HG03103 (cell line): ENCODE data around the gene ZNF837.

Experiments used
- ATAC-seq: cut with Tn5 transposase; IDR thresholded peaks from one replicate; pipeline ENCODE4 v1.9.1; 2021; ENCODE audit warnings: low read depth; ENCODE audit not compliant: unreplicated experiment

ZNF837 gene

GRCh38 chr19:58326501-58326913 is 54.3 kb downstream of the ZNF837 start:
- no peak for ATAC-seq

- no peak for ATAC-seq
Measured at GRCh38 chr19:58325311-58326022, 55.4 kb downstream of the ZNF837 start.

DNA sequence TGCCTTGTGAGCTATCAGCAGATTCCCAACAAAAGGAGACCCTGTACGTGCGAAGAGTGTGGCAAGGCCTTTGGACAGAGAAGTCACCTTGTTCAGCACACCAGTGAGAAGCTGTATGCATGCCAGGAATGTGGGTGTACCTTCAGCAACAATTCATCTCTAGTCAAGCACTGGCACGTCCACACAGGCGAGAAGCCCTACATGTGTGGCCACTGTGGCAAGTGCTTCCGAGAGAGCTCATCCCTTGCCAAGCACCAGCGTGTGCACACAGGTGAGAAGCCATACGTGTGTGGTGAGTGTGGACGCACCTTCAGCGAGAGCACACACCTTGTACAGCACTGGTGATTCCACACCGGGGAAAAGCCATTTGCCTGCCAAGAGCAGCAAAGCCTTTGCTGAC is 61.6 kb downstream of the ZNF837 start:
- ATAC-seq, result no peak

GRCh38 chr19:58318297-58318696 is 62.5 kb downstream of the ZNF837 start:
- ATAC-seq, result no peak
